SK-N-SH treated with all-trans-retinoic acid at 6 μM for 48 hours (cell line): ENCODE data around the gene CACNA1I.

Source experiments
- ATAC-seq: fragments of 200-7000 bp; cut with Tn5 transposase; 3 replicates; pipeline ENCODE4 v1.9.1; 2020; ENCODE audit warnings: mild to moderate bottlenecking, moderate library complexity
- ARNTL ChIP-seq: fragments of 450-650 bp; formaldehyde crosslinking; IDR thresholded peaks from 2 replicates; pipeline ENCODE4 v1.5.0; 2020; ENCODE audit warnings: low read depth, mild to moderate bottlenecking, moderate library complexity, borderline replicate concordance
- BACH2 ChIP-seq: fragments of 250-450 bp; sonication (Bioruptor Pico); IDR thresholded peaks from 2 replicates; pipeline ENCODE4 v1.9.0; 2021; ENCODE audit warnings: mild to moderate bottlenecking, borderline replicate concordance
- CREB5 ChIP-seq: fragments of 250-450 bp; sonication (Bioruptor Pico); IDR thresholded peaks from 2 replicates; pipeline ENCODE4 v1.5.1; 2020; ENCODE audit warnings: low read depth, mild to moderate bottlenecking, moderate library complexity
- CSDC2 ChIP-seq: fragments of 250-450 bp; sonication (Bioruptor Pico); IDR thresholded peaks from 2 replicates; pipeline ENCODE4 v1.5.0; 2020; ENCODE audit warnings: mild to moderate bottlenecking, moderate library complexity
- ESRRG ChIP-seq: fragments of 250-450 bp; sonication (Bioruptor Pico); IDR thresholded peaks from 2 replicates; pipeline ENCODE4 v1.6.1; 2021; ENCODE audit warnings: mild to moderate bottlenecking
- GLIS3 ChIP-seq: fragments of 250-450 bp; sonication (Bioruptor Pico); IDR thresholded peaks from 2 replicates; pipeline ENCODE4 v1.5.0; 2020; ENCODE audit warnings: mild to moderate bottlenecking, moderate library complexity
- ISL1 ChIP-seq: fragments of 250-450 bp; sonication (Bioruptor Pico); IDR thresholded peaks from 2 replicates; pipeline ENCODE4 v2.1.2; 2022; ENCODE audit warnings: mild to moderate bottlenecking, moderate library complexity
- OSR1 ChIP-seq: fragments of 250-450 bp; sonication (Bioruptor Pico); IDR thresholded peaks from 2 replicates; pipeline ENCODE4 v1.8.0; 2022; ENCODE audit warnings: moderate library complexity, mild to moderate bottlenecking, inconsistent platforms
- PATZ1 ChIP-seq: fragments of 250-450 bp; sonication (Bioruptor Pico); IDR thresholded peaks from 2 replicates; pipeline ENCODE4 v1.8.0; 2020; ENCODE audit warnings: mild to moderate bottlenecking, moderate library complexity, borderline replicate concordance
- PPARA ChIP-seq: fragments of 250-450 bp; sonication (Bioruptor Pico); IDR thresholded peaks from 2 replicates; pipeline ENCODE4 v1.5.0; 2020; ENCODE audit warnings: mild to moderate bottlenecking, borderline replicate concordance
- RARB ChIP-seq: fragments of 250-450 bp; sonication (Bioruptor Pico); IDR thresholded peaks from 2 replicates; pipeline ENCODE4 v1.8.0; 2021; ENCODE audit warnings: mild to moderate bottlenecking, moderate library complexity
- SNAI2 ChIP-seq: fragments of 250-450 bp; sonication (Bioruptor Pico); IDR thresholded peaks from 2 replicates; pipeline ENCODE4 v1.5.0; 2020; ENCODE audit warnings: mild to moderate bottlenecking, moderate library complexity
- TCF4 ChIP-seq: fragments of 250-450 bp; sonication (Bioruptor Pico); IDR thresholded peaks from 2 replicates; pipeline ENCODE4 v1.8.0; 2021; ENCODE audit warnings: mild to moderate bottlenecking, moderate library complexity, borderline replicate concordance
- TOX ChIP-seq: fragments of 250-450 bp; sonication (Bioruptor Pico); IDR thresholded peaks from 2 replicates; pipeline ENCODE4 v1.8.0; 2021; ENCODE audit warnings: mild to moderate bottlenecking, moderate library complexity, borderline replicate concordance
- TSHZ2 ChIP-seq: fragments of 250-450 bp; sonication (Bioruptor Pico); IDR thresholded peaks from 2 replicates; pipeline ENCODE4 v1.5.0; 2020; ENCODE audit warnings: mild to moderate bottlenecking, moderate library complexity
- ZFP3 ChIP-seq: fragments of 250-450 bp; sonication (Bioruptor Pico); IDR thresholded peaks from 2 replicates; pipeline ENCODE4 v1.5.0; 2020; ENCODE audit warnings: mild to moderate bottlenecking, moderate library complexity
- ZFP30 ChIP-seq: fragments of 450-650 bp; formaldehyde crosslinking; IDR thresholded peaks from 2 replicates; pipeline ENCODE4 v1.5.0; 2022; ENCODE audit warnings: mild to moderate bottlenecking, moderate library complexity
- ZNF565 ChIP-seq: fragments of 450-650 bp; formaldehyde crosslinking; conservative IDR thresholded peaks from 2 replicates; pipeline ENCODE4 v1.5.0; 2020; ENCODE audit warnings: low read depth, mild to moderate bottlenecking, moderate library complexity
- ZNF70 ChIP-seq: fragments of 450-650 bp; formaldehyde crosslinking; IDR thresholded peaks from 2 replicates; pipeline ENCODE4 v1.5.0; 2020; ENCODE audit warnings: mild to moderate bottlenecking, moderate library complexity
- ZNF8 ChIP-seq: fragments of 450-650 bp; formaldehyde crosslinking; IDR thresholded peaks from 2 replicates; pipeline ENCODE4 v1.5.0; 2020; ENCODE audit warnings: mild to moderate bottlenecking, moderate library complexity
- TF ChIP-seq, protein P1 (sequence below): fragments of 250-450 bp; sonication (Bioruptor Pico); IDR thresholded peaks from 2 replicates; pipeline ENCODE4 v1.5.1; 2021; ENCODE audit warnings: mild to moderate bottlenecking, moderate library complexity

Gene CACNA1I

GRCh38 chr22:39532215-39533073, 38.1 kb upstream of the CACNA1I start, which contains the start of gene RPS19BP1:
Gene RPS19BP1, minus strand, starts transcription at chr22:39532748. Its CDS starts 10 bp downstream, at chr22:39532738.
- TF ChIP-seq BACH2 (CRISPR knock-in tag), result no peak
- no peak for TF ChIP-seq PPARA (CRISPR knock-in tag)
- TF ChIP-seq ESRRG (CRISPR knock-in tag), result no peak
- ATAC-seq, result peak; percentile 84

DNA sequence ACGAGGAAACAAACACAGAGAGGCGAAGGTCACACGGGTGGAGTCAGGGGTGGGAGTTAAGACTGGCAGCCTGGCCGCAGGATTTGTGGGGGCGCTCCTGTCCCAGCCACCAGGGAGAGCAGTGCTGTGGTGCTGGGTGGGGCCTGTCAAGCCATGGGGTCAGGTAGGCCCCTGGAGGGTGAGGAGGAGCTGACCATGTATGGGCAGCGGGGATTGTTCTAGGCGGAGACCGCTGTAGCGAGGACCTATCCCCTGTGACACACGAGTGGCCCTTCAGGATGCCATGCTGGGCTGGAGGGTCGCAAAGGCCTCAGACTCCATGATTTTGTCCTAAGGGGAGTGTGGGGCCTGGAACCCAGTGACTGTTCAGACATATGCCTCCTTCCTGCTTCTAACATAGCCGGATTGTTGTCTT, 36.5 kb upstream of the CACNA1I start:
- no peak for ATAC-seq
- TF ChIP-seq ZFP3 (CRISPR knock-in tag), result no peak
- TF ChIP-seq, all 23 proteins: peak for 0

GRCh38 chr22:39534591-39535356, 35.8 kb upstream of the CACNA1I start:
- peak; percentile 64 for ATAC-seq
- TF ChIP-seq OSR1 (CRISPR knock-in tag), result no peak
- no peak for TF ChIP-seq RARB (CRISPR knock-in tag)
- TF ChIP-seq, protein P1, sequence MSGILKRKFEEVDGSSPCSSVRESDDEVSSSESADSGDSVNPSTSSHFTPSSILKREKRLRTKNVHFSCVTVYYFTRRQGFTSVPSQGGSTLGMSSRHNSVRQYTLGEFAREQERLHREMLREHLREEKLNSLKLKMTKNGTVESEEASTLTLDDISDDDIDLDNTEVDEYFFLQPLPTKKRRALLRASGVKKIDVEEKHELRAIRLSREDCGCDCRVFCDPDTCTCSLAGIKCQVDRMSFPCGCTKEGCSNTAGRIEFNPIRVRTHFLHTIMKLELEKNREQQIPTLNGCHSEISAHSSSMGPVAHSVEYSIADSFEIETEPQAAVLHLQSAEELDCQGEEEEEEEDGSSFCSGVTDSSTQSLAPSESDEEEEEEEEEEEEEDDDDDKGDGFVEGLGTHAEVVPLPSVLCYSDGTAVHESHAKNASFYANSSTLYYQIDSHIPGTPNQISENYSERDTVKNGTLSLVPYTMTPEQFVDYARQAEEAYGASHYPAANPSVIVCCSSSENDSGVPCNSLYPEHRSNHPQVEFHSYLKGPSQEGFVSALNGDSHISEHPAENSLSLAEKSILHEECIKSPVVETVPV (CRISPR knock-in tag), result no peak
- no peak for TF ChIP-seq ZNF8
- TF ChIP-seq CSDC2 (CRISPR knock-in tag), result no peak
- TF ChIP-seq ZNF565 (CRISPR knock-in tag), result no peak
- no peak for TF ChIP-seq ZNF70 (CRISPR knock-in tag)

DNA sequence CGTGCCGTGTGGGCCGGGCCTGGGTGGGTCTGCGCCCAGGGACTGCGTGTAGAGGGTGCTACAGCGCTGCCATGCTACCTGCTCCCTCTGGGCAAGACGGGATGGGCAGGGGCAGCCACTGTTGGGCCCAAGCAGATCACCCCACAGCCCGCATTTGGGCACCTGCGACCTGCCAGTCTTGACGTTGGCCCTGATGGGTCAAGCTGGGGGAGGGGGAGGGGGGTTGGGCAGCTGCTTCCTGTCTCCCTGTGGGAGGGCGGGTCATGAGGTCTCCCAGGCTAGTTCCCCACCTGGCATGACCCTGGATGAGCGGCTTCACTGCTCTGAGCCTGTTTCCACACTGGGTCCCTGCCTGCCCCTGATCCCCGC, 35.2 kb upstream of the CACNA1I start:
- TF ChIP-seq GLIS3 (CRISPR knock-in tag) (no peak), ZNF565 (CRISPR knock-in tag) (no peak), ISL1 (CRISPR knock-in tag) (no peak), ESRRG (CRISPR knock-in tag) (no peak), CSDC2 (CRISPR knock-in tag) (no peak), ZNF70 (CRISPR knock-in tag) (no peak), ZNF8 (no peak), CREB5 (CRISPR knock-in tag) (no peak), SNAI2 (CRISPR knock-in tag) (no peak), TOX (CRISPR knock-in tag) (no peak), PATZ1 (no peak), ARNTL (CRISPR knock-in tag) (no peak), OSR1 (CRISPR knock-in tag) (no peak), TSHZ2 (CRISPR knock-in tag) (no peak), TCF4 (CRISPR knock-in tag) (no peak), ZFP30 (CRISPR knock-in tag) (no peak), PPARA (CRISPR knock-in tag) (no peak), BACH2 (CRISPR knock-in tag) (no peak)
- TF ChIP-seq, protein P1 (CRISPR knock-in tag), result no peak
- ATAC-seq, result no peak
